Fibroblast of villous mesenchyme (primary cell): ENCODE results near the gene SMIM36. TPM values are rescaled to one million over a fixed set of nuclear protein-coding genes. Genes with fewer than 3 reads are reported as not detected.
A peak's percentile ranks its signal among the peaks of the same experiment; 100 is the strongest.

ENCODE experiments used
- DNase-seq: peaks from one replicate; pipeline ENCODE4 v3.0.0-alpha.2; 2010; ENCODE audit warnings: low read depth
- H3K4me3 ChIP-seq: 2 replicates; pipeline ENCODE4 v1.5.1; 2011; ENCODE audit warnings: low read depth, mild to moderate bottlenecking, low read length
- CTCF ChIP-seq: IDR thresholded peaks from 2 replicates; pipeline ENCODE4 v1.5.1; 2012; ENCODE audit warnings: low read depth, mild to moderate bottlenecking, low read length; ENCODE audit not compliant: insufficient read depth
- total RNA-seq: library from RNA; depleted of rRNA; stranded (reverse); fragments of >200 nt; gene quantifications from 2 replicates; pipeline ENCODE4 v1.2.3, GENCODE V29; 2012

The SMIM36 gene
- total RNA-seq, 1 donor: not detected

DNA sequence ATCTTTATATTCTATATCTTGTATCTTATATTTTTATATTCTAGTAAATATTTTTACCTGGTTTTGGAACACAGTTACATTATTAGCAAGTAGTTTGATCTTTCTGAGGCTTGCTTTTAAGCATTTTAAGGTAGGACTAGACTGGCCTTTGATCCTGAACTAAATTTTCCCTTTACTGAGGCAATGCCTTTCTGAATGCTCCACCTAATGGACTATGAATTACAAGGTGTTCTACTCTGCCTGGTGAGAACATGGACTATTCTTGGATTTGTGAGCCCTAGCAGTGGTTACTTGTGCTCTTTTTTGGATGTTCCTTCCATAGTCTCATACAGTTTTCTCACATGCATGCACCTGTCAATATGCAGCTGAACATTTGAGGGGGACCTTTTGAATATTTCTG is 32.5 kb upstream of the SMIM36 start:
- DNase-seq: no peak
- no peak for TF ChIP-seq CTCF
- H3K4me3 ChIP-seq: no peak overlapping the region

DNA sequence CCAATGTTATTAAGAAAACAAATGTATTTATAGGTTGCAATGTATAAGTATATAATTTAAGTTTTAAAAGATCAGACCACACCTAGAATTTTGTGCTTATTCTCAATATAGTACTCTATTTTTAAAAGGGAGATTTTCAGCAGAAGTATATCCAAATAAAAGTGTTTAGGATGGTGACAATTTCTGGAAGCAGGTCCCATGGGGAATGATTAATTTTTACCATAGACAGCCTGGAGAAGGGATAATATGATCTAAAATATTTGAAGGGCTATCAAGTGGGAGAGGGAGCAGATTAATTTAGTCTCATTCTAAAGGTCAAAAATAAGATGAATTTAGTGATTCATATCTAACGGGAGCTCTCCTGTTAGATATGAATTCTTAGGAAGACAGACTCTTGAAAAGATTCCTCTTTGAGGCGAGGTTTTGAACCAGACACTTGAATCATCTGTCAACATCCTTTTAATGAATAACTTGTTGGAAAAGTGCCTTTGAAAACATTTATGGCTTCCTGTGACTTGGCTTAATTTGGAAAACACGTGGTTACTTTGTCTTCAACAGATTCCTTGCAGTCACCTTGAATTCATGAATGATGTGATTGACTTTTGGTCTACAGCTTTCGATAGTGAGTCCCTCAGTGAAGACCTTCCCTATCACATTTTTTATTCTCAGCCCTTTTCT is 29.3 kb upstream of the SMIM36 start:
- peak; percentile 9 for DNase-seq
- no peak overlapping the region for H3K4me3 ChIP-seq
- no peak for TF ChIP-seq CTCF

DNA sequence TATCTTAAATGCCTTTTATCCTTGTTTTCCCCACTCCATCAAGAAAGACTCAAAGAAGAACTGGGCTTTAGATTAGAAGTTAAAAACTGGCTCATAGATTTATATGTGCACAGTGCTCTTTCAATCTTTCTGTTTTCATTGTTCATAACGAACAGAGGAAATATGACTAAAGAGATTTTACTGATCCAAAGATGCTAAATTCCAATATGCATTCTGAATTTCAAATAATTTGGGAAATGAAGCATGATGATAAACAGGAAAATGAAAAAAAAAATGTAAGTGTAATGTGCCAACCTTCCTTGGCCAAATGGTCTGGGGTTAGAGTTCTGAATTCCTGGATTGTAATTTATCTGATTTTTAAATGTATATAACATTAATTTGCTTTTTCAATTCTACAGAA is 25.0 kb upstream of the SMIM36 start:
- H3K4me3 ChIP-seq: no peak overlapping the region
- TF ChIP-seq CTCF: no peak
- DNase-seq: no peak

DNA sequence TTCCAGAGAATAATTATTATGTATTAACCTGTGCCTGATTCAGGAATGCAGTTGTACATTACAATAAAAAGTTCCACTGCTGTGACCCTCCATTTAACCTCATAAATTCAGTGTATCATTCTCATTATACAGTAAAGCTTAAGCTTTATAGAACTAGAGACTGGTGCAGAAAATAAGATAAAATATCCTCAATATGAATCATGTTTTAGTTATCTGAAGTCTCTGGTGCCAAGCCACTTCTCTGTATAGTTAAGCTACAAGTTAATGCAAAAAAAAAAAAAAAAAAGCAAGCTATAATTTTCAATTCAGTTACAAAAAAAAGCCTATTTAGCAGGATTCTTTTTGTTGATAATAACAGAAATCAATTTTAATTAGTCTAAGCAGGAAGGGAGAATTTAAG is 22.4 kb upstream of the SMIM36 start:
- no peak for DNase-seq
- TF ChIP-seq CTCF: no peak

GRCh38 chr17:55532670-55533069 is 21.4 kb upstream of the SMIM36 start:
- no peak overlapping the region for H3K4me3 ChIP-seq
- DNase-seq: no peak
- no peak for TF ChIP-seq CTCF

More for the DNA sequence above, 22.4 kb upstream of the SMIM36 start:
- H3K4me3 ChIP-seq: no peak overlapping the region

DNA sequence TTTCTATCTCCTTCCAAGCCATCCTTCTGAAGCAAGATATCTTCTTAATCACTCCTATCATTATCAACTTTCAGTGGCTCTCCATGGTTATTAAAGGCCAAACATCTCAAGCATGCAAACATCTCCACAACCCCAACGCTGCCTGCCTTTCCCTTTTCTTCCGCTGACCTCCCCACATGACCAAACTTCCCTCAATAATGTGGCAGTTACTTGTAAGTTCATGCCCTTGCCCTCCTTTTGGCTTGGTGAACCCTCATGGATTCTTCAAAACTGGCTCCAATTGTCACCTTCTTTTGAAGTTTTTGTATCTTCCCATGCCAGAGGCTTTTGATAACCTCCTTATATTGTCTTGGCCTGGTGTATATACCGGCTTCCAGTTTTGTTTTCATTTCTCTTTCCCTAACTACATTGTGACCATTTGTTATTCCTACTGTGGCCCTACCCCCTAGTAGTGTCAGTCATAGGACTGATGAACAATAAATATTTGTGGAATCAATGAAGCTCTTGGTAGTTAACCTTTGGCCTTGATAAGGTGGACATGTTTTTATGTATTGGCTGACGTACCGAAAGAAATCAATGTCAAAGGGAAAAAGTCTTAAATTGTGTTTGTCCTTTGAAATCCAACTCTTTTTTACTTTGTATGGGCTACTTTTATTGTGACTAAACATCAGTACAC is 19.9 kb upstream of the SMIM36 start:
- TF ChIP-seq CTCF: no peak
- no peak overlapping the region for H3K4me3 ChIP-seq
- DNase-seq: no peak
